ENCODE data around the gene RSPO3.

- TF ChIP-seq EZH2phosphoT487 (IDR thresholded peaks at IDR 0.05; ENCODE audit: borderline replicate concordance) (no peak), CTCF (IDR thresholded peaks at IDR 0.05 in 2 of 3, conservative IDR thresholded peaks at IDR 0.05 in 1 of 3; ENCODE audit: borderline replicate concordance in 1 of 3, insufficient read depth in 1 of 3, low read depth in 2 of 3, low read length in 2 of 3) (no peak), RAD21 (IDR thresholded peaks at IDR 0.05; ENCODE audit: low read depth) (no peak), EZH2 (IDR thresholded peaks at IDR 0.05) (no peak), ZFX (IDR thresholded peaks at IDR 0.05) (no peak), SP1 (IDR thresholded peaks at IDR 0.05; ENCODE audit: low read depth) (no peak), POLR2A (IDR thresholded peaks at IDR 0.05; ENCODE audit: borderline replicate concordance, extremely low read depth, insufficient read depth, insufficient read length) (no peak), SIN3A (IDR thresholded peaks at IDR 0.05; ENCODE audit: low read depth) (no peak)
Measured at GRCh38 chr6:127128066-127128465, 9.6 kb downstream of the RSPO3 start.
